ENCODE measurements around the gene NUBPL.

DNA sequence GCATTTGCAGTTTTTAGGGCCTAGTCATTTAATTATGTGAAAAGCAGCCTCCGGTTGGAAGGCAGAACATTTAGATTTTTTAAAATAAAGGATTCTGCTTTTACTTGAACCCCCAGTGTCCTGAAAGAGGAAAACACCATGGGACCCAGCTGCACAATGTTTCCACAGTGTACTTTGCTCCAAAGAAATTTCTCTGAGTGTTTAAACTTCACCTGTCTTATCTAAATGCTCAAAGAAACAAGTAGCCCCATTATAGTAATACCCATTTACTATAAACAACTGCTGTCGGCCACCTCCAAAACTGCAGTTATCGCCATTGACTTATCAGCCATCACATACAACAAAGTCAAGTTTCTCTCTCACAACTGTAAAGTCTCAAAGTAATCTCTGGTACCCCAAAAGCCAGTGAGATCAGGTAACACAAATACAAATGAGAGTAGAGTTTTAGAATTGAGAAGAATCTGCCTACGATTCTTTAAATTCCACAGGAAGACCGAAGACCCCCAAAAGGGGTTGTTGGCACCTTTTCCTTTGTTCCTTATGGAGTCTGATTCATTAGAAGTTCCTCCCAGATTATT is 205.2 kb downstream of the NUBPL start:
- no peak for TF ChIP-seq POLR2A (IDR thresholded peaks at IDR 0.05; ENCODE audit: low read depth, low read length)
- no peak for TF ChIP-seq POLR2AphosphoS5 (IDR thresholded peaks at IDR 0.05; ENCODE audit: low read depth, low read length)
- no peak for TF ChIP-seq TAF1 (IDR thresholded peaks at IDR 0.05; ENCODE audit: low read depth, low read length)
- TF ChIP-seq SPI1 (IDR thresholded peaks at IDR 0.05; ENCODE audit: low read depth, low read length): no peak
- TF ChIP-seq POU2F2 (IDR thresholded peaks at IDR 0.05; ENCODE audit: low read depth, low read length): no peak
- TF ChIP-seq PAX5 (IDR thresholded peaks at IDR 0.05; ENCODE audit: insufficient read depth, low read length, severe bottlenecking): no peak
